Measurements from ENCODE around the gene ERC2.

The ERC2 gene

DNA sequence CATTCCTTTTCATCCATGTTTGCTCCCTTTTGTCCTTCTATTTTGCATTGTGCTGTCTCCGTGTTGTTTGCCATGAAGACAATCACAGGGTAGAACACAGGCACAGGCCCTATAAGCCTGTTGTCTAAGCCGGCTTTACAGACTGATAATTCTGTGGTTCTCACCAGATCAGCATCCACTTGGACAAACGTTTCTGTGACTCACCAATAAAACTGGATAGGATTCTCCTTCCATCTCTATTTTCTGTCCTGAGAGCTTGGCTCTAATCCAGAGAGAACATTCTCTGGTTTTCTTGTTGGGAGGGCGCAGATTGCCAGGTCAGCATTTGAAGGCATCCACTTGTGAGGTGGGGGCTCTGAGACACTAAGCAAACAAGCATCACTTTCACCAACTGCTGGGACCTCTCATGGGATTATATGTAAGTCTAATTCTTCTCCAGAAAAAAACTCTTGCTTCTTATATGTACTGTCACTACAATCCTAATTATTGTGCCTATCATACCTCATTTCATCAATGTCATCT lies 101.6 kb downstream of the ERC2 start:
- DNase-seq (ENCODE audit: low read depth, low spot score): no peak

DNA sequence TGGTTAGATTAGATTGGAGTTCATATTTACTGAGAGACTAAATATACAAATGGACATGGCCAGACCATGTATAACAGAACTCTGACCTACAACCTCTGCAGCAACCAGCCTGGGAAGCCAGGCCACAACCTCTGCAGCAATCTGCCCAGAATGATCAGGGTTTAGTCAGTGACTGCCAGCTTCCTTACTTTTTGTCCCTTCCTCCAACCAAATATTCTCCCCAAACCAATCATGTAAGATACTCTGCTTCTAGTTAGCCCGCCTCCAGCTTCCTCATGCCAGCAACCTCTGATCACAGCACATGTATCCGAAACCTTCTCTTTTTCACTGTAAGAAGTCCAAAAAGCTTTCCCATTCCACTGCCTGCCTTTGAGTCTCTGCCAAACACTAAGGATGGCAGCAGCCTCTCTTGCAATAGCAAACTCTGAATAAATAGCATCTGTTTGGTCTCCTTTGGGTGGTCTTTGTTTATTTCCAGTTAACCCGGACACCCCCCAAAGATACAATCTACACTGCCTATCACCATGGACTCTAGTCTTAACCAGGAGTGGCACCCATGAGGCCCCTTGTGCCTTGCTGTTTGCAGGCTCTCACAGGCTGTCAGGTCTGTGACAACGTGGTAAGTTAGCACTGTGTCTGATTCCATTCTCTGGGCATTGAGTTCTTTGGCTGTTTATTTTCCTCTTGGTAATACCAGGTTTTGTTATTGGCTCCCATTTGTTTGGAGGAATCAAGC lies 102.2 kb downstream of the ERC2 start:
- DNase-seq (ENCODE audit: low read depth, low spot score): no peak

DNA sequence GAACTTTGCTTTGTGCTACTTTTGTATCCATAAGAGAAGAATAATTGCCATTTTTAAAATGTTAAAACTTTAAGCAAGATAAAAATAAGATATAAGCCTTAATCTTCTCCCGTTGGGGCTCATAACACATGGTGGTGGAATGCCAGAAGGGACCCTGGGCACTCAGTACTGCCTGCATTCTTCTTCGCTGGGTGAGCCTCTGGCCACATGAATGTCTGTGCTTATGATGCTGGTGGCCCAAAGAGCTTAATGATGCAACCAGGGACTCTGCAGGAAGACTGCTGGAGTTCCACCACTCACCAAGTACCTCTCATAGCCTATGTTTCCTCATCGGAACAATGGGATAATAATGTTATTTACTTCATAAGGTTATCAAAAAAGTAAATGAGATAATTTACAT lies 103.6 kb downstream of the ERC2 start:
- no peak for DNase-seq (ENCODE audit: low read depth, low spot score)

DNA sequence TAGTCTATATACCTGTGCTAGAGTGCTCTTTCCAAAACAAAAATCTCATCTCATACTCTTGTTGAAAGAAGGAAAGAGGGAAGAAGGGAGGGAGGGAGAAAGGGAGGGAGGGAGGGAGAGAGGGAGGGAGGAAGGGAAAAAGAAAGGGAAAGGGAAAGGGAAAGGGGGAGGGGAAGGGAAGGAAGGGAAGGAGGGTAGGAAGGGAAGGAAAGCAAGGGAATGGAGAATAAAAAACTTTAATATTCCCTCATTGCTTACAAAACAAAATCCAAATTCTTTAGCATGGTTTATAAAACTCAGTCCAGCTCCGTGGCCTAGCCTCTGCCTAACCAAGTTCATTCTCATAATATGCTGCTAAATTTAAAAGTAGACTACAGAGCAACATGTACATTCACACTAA lies 104.5 kb downstream of the ERC2 start:
- DNase-seq (ENCODE audit: low read depth, low spot score): no peak

DNA sequence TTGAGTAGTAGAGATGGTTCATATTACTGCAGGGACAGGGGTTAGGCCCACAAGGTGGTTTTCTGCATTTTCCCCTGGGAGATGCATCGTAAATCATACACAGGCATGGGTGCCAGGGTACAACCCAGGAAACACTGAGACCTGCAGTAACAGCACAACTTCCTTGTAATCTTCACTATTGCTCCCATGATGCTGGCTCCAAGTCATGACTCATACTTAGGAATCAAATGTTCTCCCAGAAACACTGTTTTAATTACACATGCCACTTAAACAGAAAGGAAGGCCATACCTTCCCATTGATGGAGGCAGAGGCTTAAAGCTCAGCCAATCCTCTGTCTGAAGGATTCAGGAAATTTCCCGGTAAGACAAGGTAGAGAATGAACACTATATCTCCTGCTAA lies 106.5 kb downstream of the ERC2 start:
- no peak for DNase-seq (ENCODE audit: low read depth, low spot score)

DNA sequence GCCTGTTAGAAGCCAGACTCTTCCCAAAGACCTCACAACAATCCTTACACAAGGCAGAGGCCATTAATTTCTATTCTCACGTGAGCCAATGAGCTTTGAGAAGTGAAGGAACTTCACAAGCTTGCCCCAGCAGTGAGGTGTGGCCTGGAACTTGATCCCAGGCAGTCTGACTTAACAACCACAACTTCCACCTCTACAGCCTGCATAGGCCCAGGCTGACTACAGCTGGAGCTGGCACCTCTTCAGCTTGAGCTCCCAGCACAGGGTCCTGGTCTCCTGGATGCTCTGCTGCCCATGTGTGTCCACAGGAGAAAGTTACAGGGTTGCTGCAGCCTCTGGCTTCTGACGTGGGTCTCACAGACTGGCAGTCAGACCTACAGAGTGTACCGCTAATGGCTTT lies 111.0 kb downstream of the ERC2 start:
- DNase-seq (ENCODE audit: low read depth, low spot score): no peak

DNA sequence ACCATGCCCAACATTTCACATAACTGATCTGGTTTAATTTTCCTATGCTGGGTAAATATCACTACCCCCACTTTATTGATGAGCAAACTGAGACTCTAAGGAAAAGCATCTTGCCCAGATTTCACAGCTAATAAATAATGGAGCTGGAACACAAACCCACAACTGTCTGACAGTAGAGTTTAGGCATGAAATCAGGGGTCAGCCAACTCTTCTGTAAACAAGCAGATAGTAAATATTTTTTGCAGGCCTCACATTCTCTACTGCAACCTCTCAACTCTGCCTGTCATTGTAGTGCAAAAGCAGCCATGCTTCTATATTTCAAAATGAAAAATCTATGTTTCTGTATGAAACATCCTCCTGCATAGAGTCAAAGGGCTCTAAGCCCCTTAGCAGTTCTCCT lies 111.5 kb downstream of the ERC2 start:
- DNase-seq (ENCODE audit: low read depth, low spot score): no peak

DNA sequence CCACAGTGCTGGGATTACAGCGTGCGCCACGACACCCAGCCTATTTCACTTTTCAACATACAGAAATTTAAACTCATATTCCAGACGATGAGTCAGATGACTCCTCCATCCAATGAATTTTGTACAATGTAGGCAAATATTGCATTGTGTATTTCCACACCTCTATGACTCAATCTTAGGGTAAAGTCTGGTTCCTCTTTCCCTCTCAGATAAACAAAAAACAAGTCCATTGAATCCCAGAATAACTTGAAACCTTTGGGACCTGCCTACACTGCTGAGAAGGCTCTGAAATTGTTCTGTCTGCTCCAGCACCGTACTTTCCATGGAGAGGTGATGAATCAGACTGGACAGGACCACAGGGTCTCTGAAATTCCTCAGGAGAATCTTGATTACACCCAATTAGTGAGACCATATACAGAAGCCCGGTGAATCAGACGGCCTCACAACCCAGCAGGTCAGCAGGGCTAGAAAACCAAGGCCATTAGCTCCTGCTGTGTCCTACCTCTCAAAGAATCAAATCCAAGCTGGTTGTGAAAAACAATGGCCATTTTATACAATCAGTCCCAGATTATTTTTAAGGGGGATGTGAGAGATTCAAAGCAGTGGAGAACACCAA lies 112.6 kb downstream of the ERC2 start:
- DNase-seq (ENCODE audit: low read depth, low spot score): no peak

DNA sequence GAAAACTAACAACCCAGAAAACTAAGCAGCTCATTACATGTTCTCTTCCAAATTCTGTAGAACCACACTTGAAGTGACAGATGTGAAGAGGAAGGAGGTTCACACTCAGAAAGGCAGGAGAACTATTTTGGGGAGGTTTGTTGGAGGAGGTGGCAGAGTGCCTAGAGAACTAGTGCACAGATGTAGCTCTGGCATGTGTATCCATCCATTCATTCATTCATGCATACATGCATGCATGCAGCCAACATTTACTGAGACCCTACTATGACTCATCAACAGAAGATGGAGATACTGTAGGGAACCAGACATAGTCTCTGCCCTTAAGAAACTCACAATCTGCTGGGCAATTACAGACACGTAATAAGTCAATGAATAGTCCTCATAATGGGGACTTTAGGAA lies 116.7 kb downstream of the ERC2 start:
- no peak for DNase-seq (ENCODE audit: low read depth, low spot score)

DNA sequence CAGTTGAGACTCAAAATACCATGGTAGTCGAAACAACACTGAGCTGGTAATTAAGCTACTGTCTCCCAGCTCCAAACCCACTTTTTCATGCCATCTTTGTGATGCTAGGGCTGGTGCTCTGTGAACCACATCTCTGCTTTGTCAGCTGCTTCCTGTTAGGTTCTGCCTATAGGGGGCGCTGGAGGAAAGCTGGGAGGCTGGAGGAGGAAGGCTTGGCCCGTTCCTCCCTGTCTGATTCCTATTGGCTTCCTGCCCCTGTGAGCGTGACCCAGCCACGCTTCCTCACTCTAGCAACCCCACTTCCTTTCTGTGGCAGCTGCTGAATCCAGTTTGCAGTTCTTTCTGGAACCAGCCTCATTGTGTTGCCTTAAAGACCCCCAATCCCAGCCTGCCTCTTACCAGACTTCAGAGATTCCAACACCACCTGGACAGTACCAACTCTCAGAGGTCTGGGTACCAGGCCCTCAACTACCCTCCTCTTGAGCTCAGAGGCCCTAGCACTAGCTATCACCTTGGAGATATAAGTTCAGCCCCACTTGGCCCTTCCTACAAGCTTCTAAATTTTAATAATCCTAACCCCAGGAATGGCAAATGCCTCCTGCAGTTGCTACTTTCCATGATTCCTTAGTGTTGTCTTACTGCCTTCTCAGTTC lies 120.9 kb downstream of the ERC2 start:
- no peak for DNase-seq (ENCODE audit: low read depth, low spot score)

DNA sequence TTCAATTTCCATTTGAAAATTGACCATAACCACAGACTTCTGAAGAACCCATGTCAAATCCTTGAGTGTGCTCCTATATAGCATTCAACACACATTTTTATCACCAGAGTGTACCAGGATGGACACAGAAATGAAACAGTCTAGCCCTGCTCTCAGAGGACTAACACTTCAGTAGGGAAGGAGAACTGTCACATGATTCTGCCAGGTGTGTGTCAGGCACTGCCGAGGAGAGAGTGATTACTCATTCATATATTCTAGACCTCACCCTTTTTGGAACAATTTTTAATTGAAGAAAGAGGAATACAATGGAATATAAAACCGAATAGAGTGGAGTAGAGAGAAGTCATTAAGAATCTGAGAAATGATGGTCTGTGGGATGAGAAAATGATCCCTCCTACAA lies 125.8 kb downstream of the ERC2 start:
- no peak for DNase-seq (ENCODE audit: low read depth, low spot score)

DNA sequence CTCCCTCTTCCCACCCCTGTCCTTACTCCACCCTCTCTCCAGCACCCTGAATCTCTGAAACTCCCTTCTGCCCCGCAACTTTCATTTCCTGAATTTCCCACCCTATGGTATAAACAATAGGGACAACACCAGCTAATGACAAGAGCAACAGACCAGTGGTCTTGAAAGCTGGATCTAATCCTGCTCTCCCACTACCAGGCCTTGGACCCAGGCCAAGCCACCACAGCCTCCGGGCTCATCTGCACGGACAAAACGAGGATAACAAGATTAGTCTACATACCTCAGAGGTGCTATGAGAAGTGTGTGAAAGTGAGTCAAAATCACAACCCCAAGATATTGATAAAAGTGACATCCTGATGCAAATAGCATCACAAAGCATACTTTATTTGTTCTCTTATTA lies 128.6 kb downstream of the ERC2 start:
- DNase-seq (ENCODE audit: low read depth, low spot score): no peak

DNA sequence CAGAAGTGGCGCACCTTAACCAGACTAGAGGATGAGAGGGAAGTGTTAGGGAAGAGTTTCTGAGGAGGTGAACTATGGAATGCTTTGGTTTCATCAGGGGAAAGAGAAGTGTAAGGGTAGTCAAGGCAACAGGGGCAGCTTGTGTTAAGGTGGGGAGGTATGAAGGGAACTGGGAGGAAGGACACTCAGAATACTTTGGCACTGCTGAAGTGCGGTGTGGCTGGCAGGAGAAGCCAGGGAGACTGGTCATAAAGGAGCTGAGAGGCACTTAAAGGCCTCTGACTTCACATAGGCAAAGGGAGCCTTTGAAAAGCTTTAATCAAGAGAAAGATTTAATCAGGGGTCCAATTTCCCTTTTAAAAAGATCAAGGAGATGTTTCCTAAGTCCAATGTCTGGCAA lies 129.0 kb downstream of the ERC2 start:
- no peak for DNase-seq (ENCODE audit: low read depth, low spot score)

DNA sequence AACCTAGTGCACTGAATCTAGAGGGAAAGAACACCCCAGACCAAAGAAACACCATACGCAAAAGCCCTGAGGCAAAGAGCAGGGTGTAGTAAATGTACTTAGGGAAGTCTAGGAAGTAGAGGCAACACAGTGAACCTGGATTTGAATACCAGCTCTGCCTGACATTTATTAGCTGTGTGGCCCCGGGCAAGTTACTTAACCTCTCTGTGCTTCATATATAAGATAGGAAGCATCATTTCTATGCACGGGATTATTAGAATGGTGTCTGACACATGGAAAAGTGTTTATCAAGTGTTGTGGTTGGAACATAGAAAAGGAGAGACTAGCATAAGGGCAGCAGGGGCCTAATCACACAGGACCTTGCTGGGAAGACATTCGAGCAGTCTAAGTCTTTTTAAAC lies 132.2 kb downstream of the ERC2 start:
- DNase-seq (ENCODE audit: low read depth, low spot score): no peak

DNA sequence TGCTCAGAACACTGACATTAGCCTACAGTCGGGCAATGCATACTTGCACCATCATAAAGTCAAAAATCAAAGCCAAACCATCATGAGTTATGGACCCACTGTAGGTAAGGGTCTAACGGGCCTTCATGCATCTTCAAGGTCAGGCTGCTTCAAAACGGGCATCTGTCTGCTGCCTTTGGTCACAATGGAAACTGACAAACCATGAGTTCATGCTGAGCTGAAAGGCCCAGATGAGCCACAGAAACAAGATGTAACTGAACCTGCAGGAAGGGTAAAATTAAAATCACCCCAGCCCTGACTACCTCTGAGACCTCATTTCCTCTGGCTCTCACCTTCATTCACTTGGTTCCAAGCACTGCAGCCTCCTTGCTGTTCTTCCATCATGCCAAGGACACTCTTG lies 143.8 kb downstream of the ERC2 start:
- DNase-seq (ENCODE audit: low read depth, low spot score): no peak

DNA sequence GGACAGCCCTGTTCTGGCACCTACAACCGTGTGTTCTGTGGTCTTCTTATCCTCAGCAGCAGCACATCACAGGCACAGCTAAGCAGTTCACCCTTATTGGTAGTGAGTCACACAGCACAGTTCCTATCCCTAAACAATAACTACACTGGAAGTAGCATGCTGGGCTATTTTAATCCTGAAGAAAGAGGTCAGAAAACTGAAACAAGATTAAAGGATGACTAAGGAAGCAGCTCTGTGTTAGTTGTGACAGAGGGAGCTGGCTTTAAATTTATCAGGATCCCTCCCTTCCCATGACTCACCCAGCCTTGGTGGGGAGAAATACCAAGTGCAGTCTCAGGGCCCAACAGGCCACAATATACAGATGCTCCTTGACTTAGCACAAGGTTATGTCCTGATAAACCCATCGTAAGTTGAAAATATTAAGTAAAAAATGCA lies 144.3 kb downstream of the ERC2 start:
- no peak for DNase-seq (ENCODE audit: low read depth, low spot score)

DNA sequence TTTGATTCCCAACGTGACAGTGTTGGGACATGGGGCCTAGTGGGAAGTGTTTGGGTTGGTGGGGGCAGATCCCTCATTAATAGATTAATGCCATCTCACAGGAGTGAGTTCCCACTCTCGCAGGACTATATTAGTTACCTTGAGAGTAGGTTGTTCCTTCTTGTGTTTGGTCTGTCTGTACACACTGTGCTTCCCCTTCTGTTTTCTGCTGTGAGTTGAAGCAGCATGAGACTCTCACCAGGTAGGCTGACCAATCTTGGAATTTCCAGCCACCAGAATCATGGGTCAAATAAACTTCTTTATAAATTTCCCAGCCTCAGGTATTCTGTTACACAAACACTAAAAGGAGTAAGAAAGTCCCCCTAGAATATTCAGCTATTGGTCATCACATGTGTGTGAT lies 145.4 kb downstream of the ERC2 start:
- DNase-seq (ENCODE audit: low read depth, low spot score): no peak

DNA sequence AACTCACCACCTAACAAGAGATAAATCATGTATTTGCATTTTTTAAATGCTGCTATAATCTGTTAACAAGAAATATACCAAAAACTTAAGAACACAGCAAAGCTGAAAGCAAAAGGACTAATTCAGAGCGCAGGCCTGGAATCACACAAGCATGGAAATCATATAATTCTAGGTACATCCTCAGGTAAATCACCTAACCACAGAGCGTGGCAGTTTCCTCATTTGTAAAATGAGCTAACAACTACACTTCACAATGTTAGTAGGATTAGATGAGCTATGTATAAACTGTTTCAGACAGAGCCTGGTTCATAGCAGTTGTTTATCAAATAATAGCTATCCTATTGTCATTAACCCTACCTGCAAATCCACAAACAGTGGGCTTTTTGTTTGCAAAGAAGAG lies 146.4 kb downstream of the ERC2 start:
- DNase-seq (ENCODE audit: low read depth, low spot score): no peak

DNA sequence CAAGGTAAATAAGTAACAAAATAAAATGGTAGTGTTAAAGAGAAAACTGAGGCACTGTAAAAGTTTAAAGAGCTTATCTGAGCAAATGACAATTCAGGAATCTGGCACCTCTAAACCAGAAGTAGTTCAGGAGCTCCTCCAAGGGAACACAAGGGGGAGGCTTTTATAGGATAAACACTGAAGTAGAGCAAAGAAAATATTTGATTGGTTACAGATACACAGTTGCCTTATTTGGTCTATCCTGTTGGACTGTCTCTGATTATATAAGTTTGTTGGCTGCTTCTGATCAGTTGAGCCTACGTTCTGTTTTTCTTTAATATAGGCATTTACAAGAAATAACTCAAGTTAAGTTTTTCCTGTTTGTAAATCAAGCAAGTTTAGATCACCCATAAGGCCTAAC lies 146.9 kb downstream of the ERC2 start:
- DNase-seq (ENCODE audit: low read depth, low spot score): no peak

DNA sequence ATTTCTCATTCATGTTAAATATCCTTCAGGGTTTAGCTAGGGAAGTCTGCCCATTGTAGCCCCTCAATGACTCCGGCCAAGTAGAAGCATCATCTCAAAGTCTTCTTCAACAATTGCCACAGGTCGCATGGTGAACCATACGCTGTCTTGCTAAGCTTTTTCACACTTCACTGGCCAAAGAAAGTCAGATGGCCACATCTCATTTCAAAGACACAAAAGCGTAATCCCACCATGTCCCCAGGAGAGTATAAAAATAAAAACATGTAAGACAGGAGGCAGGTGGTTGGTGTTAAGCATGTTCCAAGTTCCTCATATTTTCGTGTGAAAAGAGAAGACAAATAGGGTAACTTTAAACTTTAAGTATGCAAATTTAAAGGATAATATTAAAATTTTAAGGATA lies 147.4 kb downstream of the ERC2 start:
- no peak for DNase-seq (ENCODE audit: low read depth, low spot score)

DNA sequence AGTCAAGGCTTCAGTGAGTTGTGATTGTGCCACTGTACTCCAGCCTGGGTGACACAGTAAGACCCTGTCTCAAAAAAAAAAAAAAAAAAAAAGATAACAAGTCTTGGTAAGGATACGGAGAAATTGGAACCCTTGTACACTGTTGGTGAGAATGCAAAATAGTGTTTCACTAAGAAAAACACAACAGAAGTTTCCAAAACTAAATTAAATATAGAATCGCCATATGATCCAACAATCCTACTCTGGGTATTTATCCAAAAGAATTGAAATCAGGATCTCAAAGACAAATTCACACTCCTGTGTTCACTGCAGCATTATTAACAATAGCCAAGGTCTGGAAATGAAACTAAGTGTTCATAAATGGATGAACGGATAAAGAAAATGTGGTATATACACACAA lies 149.4 kb downstream of the ERC2 start:
- DNase-seq (ENCODE audit: low read depth, low spot score): no peak

DNA sequence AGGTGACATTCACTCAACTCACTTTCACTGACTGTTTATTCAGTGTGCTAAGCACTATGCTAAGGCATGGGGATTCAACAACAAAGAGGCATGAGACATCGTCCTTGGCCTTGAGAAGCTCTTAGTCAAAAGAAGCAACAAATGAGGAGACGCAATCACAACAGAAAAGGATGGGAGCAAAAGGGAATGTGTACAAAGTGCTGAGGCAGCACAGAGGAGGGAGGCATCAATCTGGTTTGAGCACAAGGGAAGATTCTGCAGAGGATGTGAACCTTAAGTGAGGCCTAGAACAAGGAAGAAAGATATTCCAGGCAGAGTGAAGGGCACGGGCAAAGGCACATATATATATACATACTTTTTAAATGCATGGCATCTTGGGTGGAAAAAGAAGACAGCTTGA lies 151.3 kb downstream of the ERC2 start:
- no peak for DNase-seq (ENCODE audit: low read depth, low spot score)

DNA sequence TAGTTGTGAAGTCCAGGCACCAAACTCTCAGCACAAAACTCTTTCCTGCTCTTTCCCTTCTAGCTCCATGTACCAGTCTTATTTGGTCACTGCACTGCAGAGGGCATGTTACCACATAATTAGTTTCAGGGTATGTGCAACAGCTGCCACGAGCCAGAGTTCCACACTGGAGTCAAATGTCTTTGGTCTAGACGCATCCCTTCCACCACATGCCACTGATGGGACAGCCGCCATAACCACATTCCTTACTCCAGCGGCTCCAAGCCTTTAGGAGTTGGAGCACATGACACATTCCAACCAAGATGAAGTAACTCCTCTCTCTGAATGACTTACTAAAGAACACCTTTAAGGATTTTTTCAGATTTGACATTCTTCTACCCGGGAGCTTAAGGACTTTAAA lies 153.4 kb downstream of the ERC2 start:
- no peak for DNase-seq (ENCODE audit: low read depth, low spot score)
